ENCODE results near the gene ZNF454.

ZNF454 gene

DNA sequence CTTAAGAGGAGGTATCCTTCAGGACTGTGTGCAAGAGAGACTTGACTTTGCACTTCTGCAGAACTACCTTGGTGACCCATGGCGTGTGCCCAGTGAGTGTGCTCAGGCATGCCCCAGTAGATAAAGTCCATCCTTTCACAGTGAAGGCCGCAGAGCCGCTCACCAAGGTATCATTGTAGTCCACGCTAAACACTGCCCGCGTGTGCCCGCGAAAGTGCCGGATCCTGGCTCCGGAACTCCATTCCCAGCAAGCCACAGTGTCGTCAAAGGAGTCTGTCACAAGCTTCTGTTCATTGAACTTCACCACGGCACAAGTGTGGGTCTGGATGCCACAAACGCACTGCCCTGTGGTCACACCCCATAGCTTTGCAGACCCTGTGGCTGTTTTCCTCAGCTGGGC lies 57.4 kb downstream of the ZNF454 start:
- no peak for DNase-seq (ENCODE audit: extremely low spot score)
- CTCF ChIA-PET, result no interaction called here
- TF ChIP-seq, protein P1, sequence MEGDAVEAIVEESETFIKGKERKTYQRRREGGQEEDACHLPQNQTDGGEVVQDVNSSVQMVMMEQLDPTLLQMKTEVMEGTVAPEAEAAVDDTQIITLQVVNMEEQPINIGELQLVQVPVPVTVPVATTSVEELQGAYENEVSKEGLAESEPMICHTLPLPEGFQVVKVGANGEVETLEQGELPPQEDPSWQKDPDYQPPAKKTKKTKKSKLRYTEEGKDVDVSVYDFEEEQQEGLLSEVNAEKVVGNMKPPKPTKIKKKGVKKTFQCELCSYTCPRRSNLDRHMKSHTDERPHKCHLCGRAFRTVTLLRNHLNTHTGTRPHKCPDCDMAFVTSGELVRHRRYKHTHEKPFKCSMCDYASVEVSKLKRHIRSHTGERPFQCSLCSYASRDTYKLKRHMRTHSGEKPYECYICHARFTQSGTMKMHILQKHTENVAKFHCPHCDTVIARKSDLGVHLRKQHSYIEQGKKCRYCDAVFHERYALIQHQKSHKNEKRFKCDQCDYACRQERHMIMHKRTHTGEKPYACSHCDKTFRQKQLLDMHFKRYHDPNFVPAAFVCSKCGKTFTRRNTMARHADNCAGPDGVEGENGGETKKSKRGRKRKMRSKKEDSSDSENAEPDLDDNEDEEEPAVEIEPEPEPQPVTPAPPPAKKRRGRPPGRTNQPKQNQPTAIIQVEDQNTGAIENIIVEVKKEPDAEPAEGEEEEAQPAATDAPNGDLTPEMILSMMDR (IDR thresholded peaks at IDR 0.05; ENCODE audit: control extremely low read depth, extremely low read depth, low read depth, missing control alignments), result no peak
- POLR2A ChIA-PET, result no interaction called here

DNA sequence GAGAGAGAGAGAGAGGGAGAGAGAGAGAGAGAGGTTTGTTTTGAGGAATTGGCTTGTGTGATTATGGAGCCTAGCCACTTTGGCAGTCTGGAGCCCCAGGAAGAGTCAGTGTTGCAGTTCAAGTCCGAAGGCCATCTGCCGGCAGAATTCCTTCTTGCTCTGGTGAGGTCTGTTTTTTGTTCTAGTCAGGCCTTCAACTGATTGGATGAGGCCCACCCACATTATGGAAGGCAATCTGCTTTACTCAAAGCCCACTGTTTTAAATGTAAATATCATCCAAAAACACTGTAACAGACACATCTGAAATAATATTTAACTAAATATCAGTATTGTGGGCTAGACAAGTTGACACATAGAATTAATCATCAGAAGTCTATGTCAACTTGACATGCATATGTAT lies 65.6 kb downstream of the ZNF454 start:
- POLR2A ChIA-PET, result no interaction called here
- CTCF ChIA-PET, result no interaction called here
- TF ChIP-seq, protein P1 (IDR thresholded peaks at IDR 0.05; ENCODE audit: control extremely low read depth, extremely low read depth, low read depth, missing control alignments), result no peak
- no peak for DNase-seq (ENCODE audit: extremely low spot score)

DNA sequence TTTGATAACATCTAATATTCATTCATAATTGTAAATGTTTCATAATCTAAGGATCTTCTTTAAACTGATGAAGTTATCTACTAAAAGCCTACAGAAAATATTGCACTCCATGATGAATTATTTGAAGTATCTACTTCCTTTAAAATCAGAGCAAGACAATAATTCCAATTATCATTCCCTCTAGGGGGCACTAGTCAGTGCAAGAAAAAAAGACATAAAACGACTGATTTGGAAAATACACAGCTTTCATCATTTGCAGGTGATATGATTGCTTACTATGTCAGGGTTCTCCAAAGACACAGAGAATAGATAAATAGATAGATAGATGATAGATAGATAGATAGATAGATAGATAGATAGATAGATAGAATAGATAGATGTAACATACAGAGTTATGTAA lies 67.7 kb downstream of the ZNF454 start:
- POLR2A ChIA-PET, result no interaction called here
- TF ChIP-seq, protein P1 (IDR thresholded peaks at IDR 0.05; ENCODE audit: control extremely low read depth, extremely low read depth, low read depth, missing control alignments), result no peak
- DNase-seq (ENCODE audit: extremely low spot score), result no peak
- CTCF ChIA-PET, result no interaction called here
